Inflammatory macrophage (primary cell): Measurements from ENCODE around the gene ACSBG1.

Experiments
- DNase-seq, 2 donors: peaks; one replicate each; pipeline ENCODE4 v3.0.0-alpha.2; 2020 to 2022

Gene ACSBG1

DNA sequence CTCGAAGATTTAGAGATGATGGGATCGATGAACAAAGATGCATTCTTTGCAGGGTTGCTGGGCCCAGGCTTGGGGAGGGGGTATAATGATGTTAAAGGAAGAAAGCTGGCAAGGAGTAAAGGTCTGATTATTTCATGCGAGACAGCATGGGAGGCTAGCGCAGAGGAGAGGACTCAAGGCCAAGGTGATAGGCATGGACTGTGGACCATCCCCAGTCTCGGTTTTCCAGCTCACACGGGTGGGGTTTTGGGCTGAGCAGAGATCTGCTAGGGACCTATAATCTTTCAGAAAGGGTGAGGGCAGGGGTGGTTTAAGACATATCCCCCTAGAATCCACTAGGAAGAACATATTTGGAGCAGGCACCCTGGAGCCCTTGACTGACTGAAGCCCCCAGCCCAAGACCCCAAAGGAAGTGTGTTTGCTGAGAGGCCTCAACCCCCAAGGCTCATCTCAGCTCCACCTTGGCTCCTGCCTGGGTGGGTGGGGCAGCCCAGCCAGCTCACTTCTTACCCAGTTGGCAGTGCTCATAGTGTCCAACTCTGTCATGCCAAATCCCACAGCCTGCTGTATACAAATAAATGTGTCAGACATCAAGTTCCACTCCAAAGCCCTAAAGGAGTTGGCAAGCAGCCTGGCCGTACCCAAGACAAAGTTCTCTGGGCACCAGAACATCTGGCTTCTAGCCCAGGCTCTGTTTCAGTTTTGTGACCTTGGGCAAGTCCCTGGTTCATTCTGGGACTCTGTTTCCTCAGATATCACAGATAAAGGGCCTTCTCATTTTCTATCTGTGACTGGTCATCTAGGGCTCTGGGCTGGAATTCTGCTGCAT lies 17.9 kb downstream of the ACSBG1 start:
- no peak for DNase-seq

- DNase-seq: no peak
Observed at GRCh38 chr15:78213956-78214355, 20.4 kb downstream of the ACSBG1 start.

- no peak for DNase-seq
Observed at GRCh38 chr15:78213425-78213750, 21.0 kb downstream of the ACSBG1 start.

GRCh38 chr15:78212546-78213424 lies 21.6 kb downstream of the ACSBG1 start:
- no peak for DNase-seq

- DNase-seq: no peak
Observed at GRCh38 chr15:78212008-78212407, 22.4 kb downstream of the ACSBG1 start.

DNA sequence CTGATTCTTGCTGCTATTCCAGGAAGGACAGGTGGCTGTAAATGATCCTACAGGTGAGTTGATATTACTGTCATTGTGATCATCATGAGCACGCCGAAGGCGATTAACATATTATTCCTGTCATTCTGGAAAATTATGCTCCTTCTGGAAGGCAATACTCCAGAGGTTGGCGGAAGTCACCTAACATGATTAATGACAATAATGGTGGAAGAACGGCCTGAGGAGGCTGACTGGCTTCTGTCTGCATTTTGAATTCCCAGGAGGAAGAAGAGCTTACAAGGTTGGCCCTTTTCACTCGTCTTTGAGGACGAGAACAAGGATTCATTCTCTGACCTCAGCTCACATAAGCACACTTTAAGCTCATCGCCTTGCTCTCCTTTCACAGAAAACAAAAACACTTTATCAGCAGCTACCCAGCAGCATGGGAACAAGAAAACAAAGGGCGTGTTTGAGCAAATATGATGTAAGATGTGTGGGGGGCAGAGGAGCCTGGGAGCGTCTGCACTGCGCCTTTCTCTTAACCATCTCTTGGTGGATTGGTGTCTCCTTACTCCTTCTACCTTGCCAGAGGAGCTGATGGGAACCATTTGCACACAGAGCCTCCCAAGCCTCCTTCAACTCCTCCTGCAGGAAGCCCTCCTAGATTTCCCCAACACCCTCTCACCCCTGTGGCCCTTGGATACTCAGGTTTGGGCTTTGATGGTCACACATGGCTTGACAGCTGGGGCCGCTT lies 23.0 kb downstream of the ACSBG1 start:
- DNase-seq: no peak

- no peak for DNase-seq
Observed at GRCh38 chr15:78210349-78210717, 24.0 kb downstream of the ACSBG1 start.

DNA sequence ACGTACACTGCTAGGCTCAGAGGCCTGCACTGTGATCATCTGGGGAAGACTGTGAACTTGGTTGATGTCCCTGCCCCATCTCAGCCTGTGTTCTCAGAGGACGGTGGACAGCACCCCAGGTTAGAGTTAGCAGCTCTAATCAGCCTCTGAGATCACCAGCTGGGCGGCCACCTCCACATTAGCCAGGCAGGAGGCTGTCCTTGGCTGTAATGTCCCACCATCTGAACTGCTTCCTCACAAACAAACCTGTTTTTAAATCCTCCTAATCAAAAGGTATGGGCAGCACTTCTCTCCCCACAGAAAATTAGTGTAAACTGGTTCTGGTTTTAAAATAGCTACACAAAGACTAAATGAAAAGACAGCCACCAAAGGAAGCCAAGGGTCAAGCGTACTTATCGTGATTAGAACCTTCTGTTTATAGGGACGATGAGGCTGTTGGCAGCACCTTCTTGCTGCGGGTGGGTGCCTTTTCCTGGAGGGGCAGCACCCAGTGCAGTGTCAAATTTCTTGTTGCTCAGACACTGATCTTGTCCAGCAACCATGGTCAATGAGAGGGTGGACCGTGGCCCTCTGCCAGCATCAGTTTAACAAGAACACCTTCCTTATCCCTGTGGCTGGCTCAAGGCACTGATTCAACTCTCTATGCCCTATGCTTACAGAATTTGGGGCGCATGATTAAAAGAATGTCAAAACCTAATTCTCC lies 24.6 kb downstream of the ACSBG1 start:
- DNase-seq: no peak

GRCh38 chr15:78208887-78209645 lies 25.3 kb downstream of the ACSBG1 start:
- no peak for DNase-seq

- DNase-seq: no peak
Observed at GRCh38 chr15:78208341-78208844, 26.0 kb downstream of the ACSBG1 start.

- DNase-seq: no peak
Observed at GRCh38 chr15:78207641-78208340, 26.6 kb downstream of the ACSBG1 start.

DNA sequence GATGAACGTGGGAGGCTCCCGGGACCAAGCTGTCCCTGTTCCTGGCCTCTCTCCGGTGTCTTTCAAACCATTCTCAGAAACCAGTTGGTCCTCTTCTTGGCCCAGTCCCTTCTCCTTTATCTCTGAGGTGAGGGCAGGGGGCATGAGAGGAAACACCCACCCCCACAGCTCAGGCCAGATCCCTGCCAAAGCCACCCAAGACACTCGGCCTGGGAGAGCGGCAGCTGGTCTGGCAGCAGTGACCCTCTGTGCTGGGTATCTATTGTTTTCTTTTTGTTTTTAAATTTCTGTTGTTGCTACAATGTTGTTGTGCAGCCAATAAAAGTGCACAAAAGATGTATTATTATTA lies 27.3 kb downstream of the ACSBG1 start:
- DNase-seq: no peak

DNA sequence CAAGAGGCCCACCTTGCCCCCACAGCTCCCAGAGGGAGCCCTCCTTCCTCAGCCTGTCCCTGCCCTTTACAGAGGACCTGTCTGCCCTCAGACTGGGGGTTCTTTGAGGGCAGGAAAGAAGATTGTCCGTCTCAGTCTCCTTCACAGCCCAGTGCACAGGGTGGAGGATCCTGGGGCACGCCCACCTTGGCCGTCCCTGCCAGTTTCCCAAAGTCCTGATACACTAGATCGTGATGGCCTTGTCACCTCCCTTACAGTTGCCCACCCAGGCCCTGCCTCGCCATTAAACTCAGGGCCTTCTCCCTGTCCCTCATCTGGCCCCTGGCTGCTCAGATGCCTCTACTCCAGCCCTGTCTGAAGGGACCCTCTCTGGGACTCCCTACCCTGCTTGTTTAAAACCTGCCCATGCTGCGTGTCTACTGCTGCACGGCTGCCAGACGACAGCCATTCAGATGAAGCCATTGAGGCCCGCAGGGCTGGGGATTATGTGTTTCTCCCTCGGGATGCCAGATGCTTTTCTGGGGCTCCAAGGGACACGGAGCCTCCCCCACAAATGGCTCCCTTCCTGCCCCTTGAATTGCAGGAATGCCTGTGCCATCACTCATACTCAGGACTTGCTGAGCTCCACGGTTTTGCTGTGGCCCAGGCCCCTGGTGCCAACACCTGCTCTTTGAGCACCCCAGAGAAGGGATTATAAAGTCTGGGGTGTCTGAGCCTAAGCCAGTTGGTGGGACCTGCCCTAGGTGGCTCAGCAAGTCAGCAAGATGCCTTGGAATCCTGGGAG lies 27.8 kb downstream of the ACSBG1 start:
- no peak for DNase-seq

GRCh38 chr15:78205856-78206255 lies 28.5 kb downstream of the ACSBG1 start:
- no peak for DNase-seq

DNA sequence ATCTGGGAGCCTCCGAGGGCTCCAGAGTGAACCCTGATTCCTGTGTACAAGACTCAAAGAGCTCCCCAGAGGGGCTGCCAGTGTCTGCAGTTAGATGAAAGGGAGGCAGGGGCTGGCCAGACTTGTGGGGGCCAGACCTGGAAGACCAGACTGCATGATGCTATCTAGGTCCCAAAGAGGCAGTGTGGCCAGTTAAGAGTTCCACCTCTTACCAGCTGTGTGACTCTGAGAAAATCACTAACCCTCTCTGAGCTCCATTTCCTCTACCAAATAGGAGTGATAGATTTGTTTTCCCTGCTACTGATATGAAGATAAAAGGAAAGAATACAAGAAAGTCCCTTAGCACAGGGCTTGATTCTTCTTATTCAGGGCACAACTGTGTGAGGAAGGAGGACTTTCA lies 29.0 kb downstream of the ACSBG1 start:
- no peak for DNase-seq

GRCh38 chr15:78204351-78205309 lies 29.7 kb downstream of the ACSBG1 start:
- DNase-seq: no peak

DNA sequence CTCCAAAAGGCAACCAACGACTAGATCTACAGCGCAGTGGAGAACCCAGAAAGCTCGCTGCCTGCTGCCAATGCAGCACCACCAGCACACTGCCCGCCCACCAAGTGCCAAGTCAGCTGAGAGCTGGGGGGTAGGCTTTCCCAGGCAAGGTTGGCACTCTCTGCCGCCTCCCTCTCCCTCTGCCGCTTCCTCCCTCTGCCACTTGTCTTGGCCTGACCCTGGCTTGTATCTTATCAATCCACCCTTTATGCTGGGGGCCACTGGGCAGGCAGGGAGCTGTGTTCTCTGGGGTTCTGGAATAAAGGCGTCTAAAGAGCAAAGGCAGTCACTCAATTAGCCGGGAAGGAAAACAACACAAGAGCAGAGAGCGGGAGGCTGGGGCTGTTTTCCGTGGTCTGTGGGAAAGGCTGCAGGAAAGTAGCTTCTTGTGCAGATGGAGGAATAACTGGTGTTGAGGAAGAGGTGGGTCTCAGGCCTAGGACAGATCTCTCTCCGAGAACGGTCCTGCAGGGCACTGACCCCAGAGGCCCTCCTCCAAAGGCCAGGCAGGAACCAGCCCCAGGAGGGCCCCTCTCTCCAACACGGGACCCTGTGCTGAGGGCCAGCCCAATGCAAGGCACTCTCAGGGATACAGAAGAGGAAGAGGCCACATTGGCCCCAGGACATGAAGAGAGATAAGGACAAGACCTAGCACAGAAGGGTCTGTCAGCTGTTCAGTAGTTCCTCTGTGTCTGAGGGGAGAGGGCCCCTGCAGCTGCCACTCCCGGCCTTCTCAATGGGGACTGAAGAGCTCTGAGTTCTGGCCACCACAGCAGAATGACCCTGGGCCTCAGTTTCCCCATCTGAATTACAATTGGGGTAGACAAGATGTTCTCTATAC lies 30.8 kb downstream of the ACSBG1 start:
- no peak for DNase-seq
